C4-2B (cell line): ENCODE data around the gene TAOK1.

Experiments used
- ZFX ChIP-seq: fragments of 450-650 bp; IDR thresholded peaks from 2 replicates; pipeline ENCODE4 v1.6.1; 2017
- TF ChIP-seq, protein P1 (sequence below): fragments of 450-650 bp; conservative IDR thresholded peaks from 2 replicates; pipeline ENCODE4 v1.5.1; 2017; ENCODE audit warnings: mild to moderate bottlenecking

GRCh38 chr17:29412780-29413565 is 22.8 kb downstream of the TAOK1 start:
- TF ChIP-seq, protein P1, sequence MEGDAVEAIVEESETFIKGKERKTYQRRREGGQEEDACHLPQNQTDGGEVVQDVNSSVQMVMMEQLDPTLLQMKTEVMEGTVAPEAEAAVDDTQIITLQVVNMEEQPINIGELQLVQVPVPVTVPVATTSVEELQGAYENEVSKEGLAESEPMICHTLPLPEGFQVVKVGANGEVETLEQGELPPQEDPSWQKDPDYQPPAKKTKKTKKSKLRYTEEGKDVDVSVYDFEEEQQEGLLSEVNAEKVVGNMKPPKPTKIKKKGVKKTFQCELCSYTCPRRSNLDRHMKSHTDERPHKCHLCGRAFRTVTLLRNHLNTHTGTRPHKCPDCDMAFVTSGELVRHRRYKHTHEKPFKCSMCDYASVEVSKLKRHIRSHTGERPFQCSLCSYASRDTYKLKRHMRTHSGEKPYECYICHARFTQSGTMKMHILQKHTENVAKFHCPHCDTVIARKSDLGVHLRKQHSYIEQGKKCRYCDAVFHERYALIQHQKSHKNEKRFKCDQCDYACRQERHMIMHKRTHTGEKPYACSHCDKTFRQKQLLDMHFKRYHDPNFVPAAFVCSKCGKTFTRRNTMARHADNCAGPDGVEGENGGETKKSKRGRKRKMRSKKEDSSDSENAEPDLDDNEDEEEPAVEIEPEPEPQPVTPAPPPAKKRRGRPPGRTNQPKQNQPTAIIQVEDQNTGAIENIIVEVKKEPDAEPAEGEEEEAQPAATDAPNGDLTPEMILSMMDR, result no peak
- TF ChIP-seq ZFX, result no peak
